ENCODE results near the gene CREB5. TPM values are rescaled to one million over a fixed set of nuclear protein-coding genes. Genes with fewer than 3 reads are reported as not detected.

CREB5 gene
- total and polyA plus RNA-seq, 2 of the 8 experiments (the other 6 are each of a cell fraction or from before 2014, with no cell fraction given): 2.4 to 2.7 TPM

GRCh38 chr7:28845106-28845505 is 432.8 kb downstream of the CREB5 start:
- no peak overlapping the region for H3K4me2 ChIP-seq (ENCODE audit: insufficient read depth in 1 of 2, low read depth in 2 of 2, low read length in 2 of 2)
- no peak overlapping the region for H2BK5ac ChIP-seq (ENCODE audit: low read depth, low read length)
- no peaks in the 10 kb centered on the region for H3K79me2 ChIP-seq (ENCODE audit: control insufficient read depth in 1 of 2, insufficient read depth in 2 of 2, low read length in 2 of 2)
- ChIA-PET POLR2A (ENCODE audit: partially characterized antibody) (no interaction called here), CTCF (ENCODE audit: partially characterized antibody) (interaction anchor here (0.6 to 1.2 kb wide), 3 partner anchors 53 to 709 kb away, joined by 3 read pairs; no protein-coding TSS in a partner anchor)
- no peak overlapping the region for H3K9ac ChIP-seq (replicated peaks in 1 of 4; ENCODE audit: extremely low read depth in 1 of 4, low read depth in 3 of 4, low read length in 3 of 4)
- no peak overlapping the region for H3K4me3 ChIP-seq (ENCODE audit: extremely low read depth in 1 of 4, insufficient read depth in 2 of 4, low read depth in 3 of 4, low read length in 4 of 4)
- no peak overlapping the region for H4K91ac ChIP-seq (replicated peaks; ENCODE audit: insufficient read length, low read length)
- no peak overlapping the region for H3K56ac ChIP-seq (replicated peaks; ENCODE audit: insufficient read length, low read depth, low read length)
- H4K20me1 ChIP-seq (replicated peaks in 1 of 2; ENCODE audit: control insufficient read depth in 1 of 2, insufficient read depth in 2 of 2, low read length in 2 of 2): no peaks in the 10 kb centered on the region
- no peak overlapping the region for H2BK20ac ChIP-seq (ENCODE audit: low read length)
- H4K8ac ChIP-seq (ENCODE audit: extremely low read depth, insufficient read depth, low read length): no peak overlapping the region
- H3K36me3 ChIP-seq (ENCODE audit: control insufficient read depth in 2 of 4, insufficient read depth in 4 of 4, low read length in 3 of 4): no peaks in the 10 kb centered on the region
- H2BK15ac ChIP-seq (ENCODE audit: low read length): no peak overlapping the region
- H2AK5ac ChIP-seq (ENCODE audit: low read depth, low read length): no peak overlapping the region
- H3K79me1 ChIP-seq (ENCODE audit: low read depth, low read length): no peaks in the 10 kb centered on the region
- H3K4me1 ChIP-seq (replicated peaks in 1 of 4; ENCODE audit: control insufficient read depth in 3 of 4, insufficient read depth in 4 of 4, low read length in 3 of 4): no peaks in the 10 kb centered on the region
- no peak overlapping the region for H3K27ac ChIP-seq (ENCODE audit: low read depth, low read length)
- H3K14ac ChIP-seq (ENCODE audit: insufficient read length): no peak overlapping the region
- no peak overlapping the region for H3K23ac ChIP-seq (ENCODE audit: insufficient read length)
- WGBS, 2 experiments (ENCODE audit: extremely low coverage in 1 of 2, insufficient coverage in 1 of 2, insufficient read length in 1 of 2, insufficient replicate concordance in 2 of 2, low coverage in 1 of 2, low lambda C conversion rate in 2 of 2, missing lambda C conversion rate in 1 of 2): 88% methylated on average over 1 of the region's 1 CpG; no CpG with 5 or more reads in 1 of the 2 experiments
- no peaks in the 10 kb centered on the region; a peak in 1 of 4 replicates for H3K9me3 ChIP-seq (ENCODE audit: insufficient read depth in 2 of 2, low read depth in 1 of 2, low read length in 1 of 2)
- H2BK120ac ChIP-seq (replicated peaks; ENCODE audit: low read depth, low read length): no peak overlapping the region
- H3K18ac ChIP-seq (ENCODE audit: extremely low read depth, low read length): no peak overlapping the region
- no peaks in the 10 kb centered on the region for H3K27me3 ChIP-seq (replicated peaks in 1 of 4; ENCODE audit: control insufficient read depth in 3 of 4, extremely low read depth in 1 of 4, insufficient read depth in 3 of 4, low read length in 3 of 4)
- H2BK12ac ChIP-seq (ENCODE audit: low read depth, low read length): no peak overlapping the region
- FAIRE-seq (no peak), DNase-seq (ENCODE audit: low read depth in 1 of 2, low spot score in 2 of 2) (no peak)
- H2AFZ ChIP-seq (ENCODE audit: low read length): no peak overlapping the region
- H3K23me2 ChIP-seq (ENCODE audit: low read depth, low read length): no peaks in the 10 kb centered on the region; the same call in 1 of the 2 replicates
- H4K5ac ChIP-seq (ENCODE audit: insufficient read length, low read depth, low read length): no peak overlapping the region
- H3K4ac ChIP-seq (replicated peaks; ENCODE audit: insufficient read length, low read depth, low read length): no peak overlapping the region
- TF ChIP-seq RFX5 (IDR thresholded peaks at IDR 0.05; ENCODE audit: borderline replicate concordance, low read depth, low read length): no peak
- no peak for TF ChIP-seq TCF12 (IDR thresholded peaks at IDR 0.05; ENCODE audit: low read depth, low read length)
- no peak for TF ChIP-seq POLR2AphosphoS5 (IDR thresholded peaks at IDR 0.05; ENCODE audit: low read depth, low read length)
- no peak for TF ChIP-seq CEBPB (IDR thresholded peaks at IDR 0.05; ENCODE audit: low read depth, low read length)
- TF ChIP-seq ATF2 (IDR thresholded peaks at IDR 0.05; ENCODE audit: low read length): no peak
- TF ChIP-seq HDAC2 (IDR thresholded peaks at IDR 0.05; ENCODE audit: borderline replicate concordance in 1 of 2, low read depth in 2 of 2, low read length in 2 of 2): no peak
- no peak for TF ChIP-seq BACH1 (IDR thresholded peaks at IDR 0.05; ENCODE audit: low read length)
- no peak for TF ChIP-seq SIRT6 (IDR thresholded peaks at IDR 0.05; ENCODE audit: low read length)
- TF ChIP-seq SP2 (IDR thresholded peaks at IDR 0.05; ENCODE audit: low read length): no peak
- no peak for TF ChIP-seq MAX (IDR thresholded peaks at IDR 0.05)
- no peak for TF ChIP-seq NANOG (IDR thresholded peaks at IDR 0.05; ENCODE audit: insufficient read depth, low read depth, low read length, poor library complexity, severe bottlenecking)
- TF ChIP-seq POU5F1 (IDR thresholded peaks at IDR 0.05; ENCODE audit: low read depth, low read length): no peak
- TF ChIP-seq EGR1 (IDR thresholded peaks at IDR 0.05; ENCODE audit: borderline replicate concordance, low read depth, low read length): no peak
- no peak for TF ChIP-seq CBX8 (IDR thresholded peaks at IDR 0.05; ENCODE audit: borderline replicate concordance, low read depth, low read length)
